GM19463 (cell line): ENCODE results near the gene MYG1.
"Not testable (repeated sequence)": the region's sequence is repeated elsewhere in the genome, so short reads cannot be mapped to it uniquely, and the experiment has no call there.

Source experiments
- ATAC-seq: cut with Tn5 transposase; IDR thresholded peaks from one replicate; pipeline ENCODE4 v1.9.1; 2021; ENCODE audit warnings: mild to moderate bottlenecking, moderate library complexity; ENCODE audit not compliant: unreplicated experiment

Gene MYG1

DNA sequence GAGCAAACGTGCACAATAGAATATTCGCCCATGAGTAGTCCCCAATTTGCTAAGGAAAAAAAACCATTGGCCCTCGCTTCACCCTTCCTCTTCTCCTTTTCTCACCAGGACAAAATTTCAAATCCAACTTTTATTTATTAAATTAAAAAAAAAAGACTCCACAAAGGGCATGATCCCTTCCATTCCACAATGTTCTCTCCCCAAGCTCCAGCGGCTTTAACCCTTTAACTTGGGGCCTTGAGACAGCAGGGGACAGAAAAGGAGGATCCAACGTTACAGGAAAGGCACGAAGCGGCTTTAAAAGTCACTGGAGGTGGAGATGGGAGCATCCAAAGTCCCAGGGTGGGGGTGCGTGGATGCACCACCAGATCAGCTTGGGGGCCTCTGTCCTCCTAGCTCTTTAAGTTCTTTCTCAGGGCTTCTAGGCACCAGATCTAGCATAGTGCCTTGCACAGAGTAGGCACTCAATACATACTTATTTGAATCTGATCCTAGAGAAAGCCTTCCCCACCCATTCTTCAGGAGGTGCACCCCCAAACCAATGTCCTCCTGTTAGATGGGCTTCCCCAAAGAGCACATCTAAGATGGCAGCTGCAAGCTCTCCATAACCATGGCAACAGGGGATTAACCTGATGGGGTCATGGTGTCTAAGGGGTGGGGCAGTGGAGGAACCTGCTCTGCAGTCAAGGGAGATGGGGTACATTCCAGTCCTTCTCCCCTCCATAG lies 27.1 kb downstream of the MYG1 start:
- no peak for ATAC-seq

DNA sequence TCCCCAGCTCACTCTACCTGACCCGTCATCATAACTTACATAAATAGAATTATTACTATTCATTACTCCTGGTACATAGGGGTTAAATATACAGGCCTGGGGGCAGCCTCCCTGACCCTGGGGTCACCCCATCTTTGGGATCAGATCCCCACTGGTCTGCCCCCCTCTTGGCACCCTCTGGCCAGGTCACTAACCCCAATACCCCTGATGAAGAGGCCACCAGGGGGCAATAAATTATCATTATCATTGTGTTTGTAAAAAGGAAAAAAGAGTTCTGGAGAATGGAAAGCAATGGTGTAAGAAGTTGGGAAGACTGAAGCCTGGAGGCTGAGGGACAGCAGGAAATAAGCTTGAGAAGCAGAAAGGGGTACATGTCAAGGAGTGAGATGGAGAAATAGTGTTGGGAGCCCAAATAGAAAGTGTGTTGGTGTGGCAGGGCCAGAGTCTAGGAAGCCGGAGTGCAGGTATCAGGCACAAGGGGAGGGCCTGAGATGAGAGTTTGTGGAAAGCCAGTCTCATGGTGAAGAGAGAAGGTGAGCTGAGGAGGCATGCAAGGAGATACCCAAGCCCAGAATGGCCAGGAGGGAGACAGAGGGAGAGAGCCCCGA lies 28.0 kb downstream of the MYG1 start:
- ATAC-seq, result no peak

DNA sequence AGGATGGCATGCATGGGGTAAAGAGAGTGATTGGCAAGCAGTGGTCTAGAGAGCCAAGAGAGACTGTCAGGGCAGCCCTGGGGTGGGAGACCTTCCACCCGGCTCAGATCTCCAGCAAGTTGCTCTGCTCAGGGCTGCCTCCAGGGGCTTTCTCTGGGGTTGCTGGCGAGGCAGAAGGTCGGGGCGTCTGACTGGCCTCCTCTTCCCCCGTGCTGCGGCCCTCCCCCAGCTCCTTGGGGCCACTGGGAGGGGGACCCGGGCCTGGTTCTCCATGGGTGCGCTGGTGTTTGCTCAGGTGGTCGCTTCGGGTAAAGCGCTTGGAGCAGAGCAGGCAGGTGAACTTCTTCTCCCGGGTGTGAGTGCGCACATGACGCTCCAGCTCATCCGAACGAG lies 28.5 kb downstream of the MYG1 start:
- no peak for ATAC-seq

DNA sequence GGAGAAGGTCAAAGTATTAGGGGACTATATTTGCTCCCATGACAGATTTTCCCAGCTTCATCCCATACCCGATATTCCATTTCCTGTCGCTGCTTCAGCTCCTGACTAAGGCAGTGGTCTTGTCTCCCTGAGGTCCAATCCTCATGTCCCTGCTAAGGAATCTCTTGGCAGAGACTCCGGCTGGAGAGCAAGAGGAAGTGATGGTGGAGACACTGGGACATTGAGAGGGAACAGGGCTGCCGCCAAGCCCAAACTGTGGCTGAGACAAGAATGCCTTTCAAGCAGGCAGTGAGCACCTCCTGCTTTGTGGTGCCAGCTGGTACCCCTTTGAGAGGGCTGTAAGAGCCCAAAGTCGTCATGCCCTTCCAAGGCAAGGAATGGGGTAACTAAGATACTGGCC lies 31.2 kb downstream of the MYG1 start:
- ATAC-seq, result no peak

DNA sequence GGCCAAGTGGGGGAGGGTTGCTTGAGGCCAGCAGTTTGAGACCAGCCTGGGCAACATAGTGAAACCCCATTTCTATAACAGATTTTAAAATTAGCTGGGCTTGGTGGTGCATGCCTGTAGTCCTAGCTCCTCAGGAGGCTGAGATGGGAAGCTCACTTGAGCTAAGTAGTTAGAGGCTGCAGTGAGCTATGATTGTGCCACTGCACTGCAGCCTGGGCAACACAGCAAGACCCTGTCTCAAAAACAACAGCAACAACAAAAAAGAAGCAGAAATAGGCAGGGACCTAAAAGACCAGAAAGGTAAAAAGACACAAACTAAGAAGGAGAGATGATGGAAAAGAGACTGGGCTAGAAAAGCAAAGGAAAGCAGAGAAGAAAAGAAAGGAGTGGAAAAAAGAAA lies 32.8 kb downstream of the MYG1 start:
- not testable (repeated sequence) for ATAC-seq

DNA sequence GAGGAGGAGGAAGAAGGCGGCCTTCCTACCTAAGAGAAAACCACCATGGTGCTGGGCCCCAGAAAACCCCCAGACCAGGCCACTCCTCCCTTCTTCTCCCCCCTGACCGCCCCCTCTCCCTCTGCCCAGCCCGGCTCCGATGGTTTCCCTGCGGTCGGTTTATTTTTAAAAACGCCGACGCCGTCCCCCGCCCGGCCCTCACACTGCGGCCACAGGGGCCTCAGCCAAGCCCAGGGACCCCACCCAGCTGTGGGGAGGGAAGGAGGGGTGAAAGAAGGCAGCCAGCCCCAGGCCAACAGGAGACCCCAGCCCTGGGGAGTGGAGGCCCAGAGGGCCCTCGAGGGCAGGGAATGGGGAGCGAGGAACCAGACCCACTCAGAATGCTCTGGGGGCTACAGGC lies 33.2 kb downstream of the MYG1 start:
- ATAC-seq, result no peak

DNA sequence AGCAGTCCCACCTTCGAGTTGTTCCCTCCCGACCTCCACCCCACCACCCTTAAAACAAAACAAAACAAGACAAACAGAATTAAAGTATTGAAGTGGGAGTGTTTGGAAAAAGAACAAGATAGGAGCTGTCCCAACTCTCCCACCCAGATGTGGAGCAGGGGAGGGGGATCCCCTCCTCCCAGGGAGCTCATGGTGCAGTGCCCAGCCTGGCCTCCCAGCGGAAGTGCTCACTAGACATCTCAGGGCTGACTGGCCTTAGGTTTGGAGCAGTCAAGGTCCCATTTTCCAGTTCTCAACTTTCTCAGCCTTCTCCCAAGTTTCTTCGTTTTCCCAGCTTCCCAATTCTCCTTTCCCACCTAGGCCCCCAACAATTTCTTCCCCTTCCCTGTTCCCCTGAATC lies 33.8 kb downstream of the MYG1 start:
- ATAC-seq, result no peak

DNA sequence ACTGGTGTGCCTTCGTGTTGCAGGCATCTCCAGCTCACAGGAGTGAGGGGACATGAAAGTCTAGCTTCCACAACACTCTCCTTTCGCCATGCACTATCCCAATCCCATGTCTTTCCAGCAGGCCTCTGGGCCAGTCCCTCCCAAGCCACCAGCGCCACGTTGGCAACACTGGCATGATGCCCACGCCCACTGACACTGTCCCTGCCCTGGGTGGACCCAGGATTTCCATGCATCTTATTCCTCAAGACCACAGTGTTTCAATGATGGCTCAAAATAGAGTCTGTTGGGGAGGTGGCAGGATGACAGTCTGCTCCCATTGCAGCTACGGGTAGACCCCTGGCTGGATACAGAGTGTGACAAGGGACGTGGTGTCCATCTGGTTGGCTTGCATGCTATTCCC lies 34.4 kb downstream of the MYG1 start:
- no peak for ATAC-seq

DNA sequence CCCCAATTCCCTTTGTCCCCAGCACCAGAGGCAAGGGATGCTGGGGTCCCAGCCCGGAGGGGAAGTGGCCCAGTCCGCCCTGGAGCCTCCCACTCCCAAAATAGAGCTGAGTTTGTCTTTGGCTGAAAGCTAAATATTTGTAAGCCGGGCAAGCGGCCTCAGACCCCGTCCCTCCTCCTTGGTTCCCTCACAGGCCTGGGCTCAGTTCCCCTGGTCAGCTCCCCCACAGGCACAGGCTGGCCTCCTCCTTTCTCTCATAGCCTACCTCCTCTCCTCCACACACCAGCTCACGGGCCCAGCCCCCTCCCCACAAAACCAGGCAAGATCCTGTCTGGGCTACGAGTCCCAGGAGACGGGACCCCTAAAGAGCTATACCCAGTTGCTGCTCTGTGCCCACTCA lies 35.3 kb downstream of the MYG1 start:
- no peak for ATAC-seq

DNA sequence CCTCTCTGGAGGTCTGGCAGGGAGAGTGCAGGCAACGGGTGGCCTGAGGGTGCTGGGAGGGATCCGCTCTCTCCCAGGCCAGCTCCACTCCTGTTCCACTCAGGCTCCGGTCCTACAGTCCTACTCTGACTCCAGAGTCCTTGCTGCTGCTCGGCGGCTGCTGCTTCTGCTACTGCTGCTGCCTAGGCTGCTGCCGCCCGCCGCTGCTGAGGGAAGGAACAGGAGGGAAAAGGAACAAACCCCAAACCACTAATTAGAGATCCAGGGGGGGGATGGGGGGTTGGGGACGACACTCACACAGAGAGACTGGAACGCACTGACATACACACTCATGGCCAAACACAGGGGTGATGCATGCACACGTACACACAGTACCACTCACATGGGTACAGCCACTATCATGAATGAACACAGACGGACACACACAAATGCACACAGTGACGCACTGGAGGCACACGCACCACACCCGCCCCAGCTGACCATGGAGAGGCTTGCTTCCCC lies 36.7 kb downstream of the MYG1 start, which contains the start of gene SP7:
Gene SP7 (minus strand): TSS at position 174 of the 501 bp plus-strand sequence. CDS start 708 bp downstream, outside the sequence.
- ATAC-seq, result no peak

DNA sequence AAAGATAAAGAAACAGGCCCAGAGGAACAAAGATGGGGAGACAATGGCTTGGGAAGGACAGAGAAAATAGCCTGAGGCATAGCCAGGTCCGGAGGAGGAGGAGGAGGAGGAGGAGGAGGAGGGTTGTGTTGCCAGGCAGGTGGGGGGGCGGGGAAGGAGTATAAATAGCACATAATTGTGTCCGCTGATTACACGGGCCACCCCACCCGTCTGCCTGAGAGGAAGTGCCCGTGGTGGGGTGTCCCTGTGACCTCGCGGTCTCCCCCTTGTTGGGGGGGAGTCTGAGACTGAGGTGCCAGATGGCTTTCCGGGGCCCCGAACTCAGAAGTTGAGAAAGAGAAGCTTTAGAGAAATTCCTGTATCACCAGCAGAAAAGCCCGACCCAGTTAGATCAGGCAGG lies 38.5 kb downstream of the MYG1 start:
- no peak for ATAC-seq

DNA sequence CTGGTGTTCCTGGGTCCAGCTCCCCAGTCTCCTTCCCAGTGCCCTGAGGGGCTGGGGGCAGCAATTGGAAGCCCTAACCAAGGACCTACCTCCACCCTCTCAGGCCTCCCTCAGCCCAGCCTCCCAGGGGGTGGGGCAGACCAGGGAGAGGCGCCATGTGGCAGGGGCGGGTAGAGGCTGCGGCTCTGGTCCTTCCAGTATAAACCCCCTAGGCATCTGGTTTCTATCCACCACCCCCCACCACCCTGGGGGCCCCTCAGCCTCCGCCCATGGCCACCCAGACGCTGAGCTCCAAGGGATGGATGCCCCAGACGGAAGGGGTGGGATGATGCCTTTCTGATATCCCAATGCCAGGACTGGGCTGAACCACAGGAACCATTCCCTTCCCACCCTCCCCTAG lies 39.4 kb downstream of the MYG1 start:
- no peak for ATAC-seq

DNA sequence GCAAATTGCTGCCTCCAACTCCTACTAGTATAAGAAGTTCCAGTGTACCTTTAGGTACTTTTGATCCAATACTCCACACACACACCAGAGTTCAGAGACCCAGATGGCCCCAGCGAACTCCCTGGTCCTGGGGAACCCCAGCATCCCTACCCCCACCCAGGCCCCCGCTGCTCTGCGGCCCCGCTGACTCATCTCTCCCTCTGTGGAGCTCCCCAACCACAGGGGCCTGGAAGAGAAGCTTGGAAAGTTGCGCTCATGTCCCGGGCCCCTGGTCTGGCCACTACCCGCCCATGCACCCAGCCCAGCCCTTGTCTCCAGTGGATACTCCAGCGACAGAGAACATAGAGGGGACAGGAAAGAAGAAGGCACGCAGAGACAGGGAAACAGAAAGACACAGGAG lies 40.9 kb downstream of the MYG1 start:
- ATAC-seq, result no peak

DNA sequence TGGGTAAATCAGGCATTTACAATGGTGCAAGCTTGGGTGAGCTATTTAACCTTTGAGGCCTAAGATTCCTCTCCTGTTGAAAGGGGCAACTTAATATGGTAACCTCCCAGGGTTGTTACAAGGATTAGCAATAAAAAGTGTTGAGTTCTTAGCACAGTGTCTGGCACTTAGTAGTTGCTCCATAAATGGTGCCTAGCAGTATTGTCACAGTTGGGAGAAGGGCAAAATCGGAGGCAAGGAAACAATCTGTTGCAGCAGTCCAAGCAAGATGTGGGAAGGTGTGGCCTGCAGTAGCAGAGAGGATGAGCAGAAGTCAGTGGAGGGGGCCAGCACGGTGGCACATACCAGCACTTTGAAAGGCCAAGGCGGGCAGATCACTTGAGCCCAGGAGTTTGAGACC lies 44.0 kb downstream of the MYG1 start:
- ATAC-seq, result no peak

DNA sequence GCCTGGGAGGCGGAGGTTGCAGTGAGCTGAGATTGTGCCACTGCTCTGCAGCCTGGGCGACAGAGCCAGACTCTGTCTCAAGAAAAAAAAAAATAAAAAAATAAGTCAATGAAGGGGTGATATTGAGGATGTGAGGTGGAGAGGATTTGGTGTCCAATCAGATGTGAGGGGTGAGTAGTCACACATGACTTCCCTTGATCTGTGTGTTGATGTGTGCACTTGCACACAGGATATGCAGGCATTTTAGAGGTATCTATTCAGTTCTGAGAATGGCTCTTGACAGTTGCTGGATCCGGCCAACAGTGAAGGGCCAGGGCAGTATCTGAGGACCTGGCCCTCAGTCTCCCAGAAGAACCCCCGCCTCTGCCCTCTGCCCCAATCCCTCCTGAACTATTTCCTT lies 44.5 kb downstream of the MYG1 start:
- no peak for ATAC-seq

DNA sequence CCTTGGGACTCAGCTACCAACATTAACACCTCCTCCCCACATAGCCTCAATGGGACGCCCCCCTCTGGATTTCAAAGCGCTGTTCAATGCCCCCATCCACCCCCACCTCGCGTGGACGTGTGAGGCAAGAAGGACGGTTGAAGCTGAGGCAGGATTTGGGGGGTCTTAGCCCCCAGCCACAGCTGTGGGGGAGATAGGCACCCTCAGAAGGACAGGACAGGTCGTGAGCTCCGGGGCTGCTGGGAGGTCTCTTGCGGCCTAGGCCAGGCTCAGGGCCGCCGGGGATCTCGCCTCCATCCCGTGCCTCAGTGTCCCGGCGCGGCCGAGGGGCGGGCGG lies 45.0 kb downstream of the MYG1 start:
- no peak for ATAC-seq

DNA sequence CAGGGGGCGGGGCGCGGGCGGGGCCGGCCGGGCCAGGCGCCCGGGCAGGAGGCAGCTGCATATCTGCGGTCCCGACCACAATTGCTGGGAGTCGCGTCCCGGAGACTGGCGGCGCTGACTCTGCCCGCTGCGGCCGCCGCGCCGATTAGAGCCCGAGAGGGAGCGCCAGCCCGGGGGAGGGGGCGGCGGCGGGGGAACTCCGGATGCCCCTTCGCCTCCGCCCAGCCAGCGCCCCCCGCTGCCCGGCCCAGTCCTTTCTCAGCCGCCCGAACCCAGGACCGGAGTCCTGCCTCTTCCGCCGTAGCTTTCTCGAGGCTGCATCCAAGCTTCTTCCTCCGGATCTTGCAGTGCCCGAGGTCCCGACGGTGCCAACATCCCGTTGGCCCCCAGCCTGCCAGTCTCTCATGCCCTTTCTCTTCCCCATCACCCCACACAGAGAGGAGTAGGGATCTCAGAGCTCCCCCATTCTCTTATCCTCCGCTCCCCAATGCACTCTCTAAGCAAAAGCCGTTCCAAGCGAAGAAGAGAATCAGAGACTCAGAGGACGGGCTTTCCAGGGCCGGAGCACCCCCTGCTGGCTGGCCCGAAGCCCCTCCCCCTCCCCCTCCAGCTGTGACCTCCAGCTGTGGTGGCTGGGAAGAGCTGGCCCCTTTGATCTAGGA lies 45.5 kb downstream of the MYG1 start:
- peak; percentile 63 for ATAC-seq

DNA sequence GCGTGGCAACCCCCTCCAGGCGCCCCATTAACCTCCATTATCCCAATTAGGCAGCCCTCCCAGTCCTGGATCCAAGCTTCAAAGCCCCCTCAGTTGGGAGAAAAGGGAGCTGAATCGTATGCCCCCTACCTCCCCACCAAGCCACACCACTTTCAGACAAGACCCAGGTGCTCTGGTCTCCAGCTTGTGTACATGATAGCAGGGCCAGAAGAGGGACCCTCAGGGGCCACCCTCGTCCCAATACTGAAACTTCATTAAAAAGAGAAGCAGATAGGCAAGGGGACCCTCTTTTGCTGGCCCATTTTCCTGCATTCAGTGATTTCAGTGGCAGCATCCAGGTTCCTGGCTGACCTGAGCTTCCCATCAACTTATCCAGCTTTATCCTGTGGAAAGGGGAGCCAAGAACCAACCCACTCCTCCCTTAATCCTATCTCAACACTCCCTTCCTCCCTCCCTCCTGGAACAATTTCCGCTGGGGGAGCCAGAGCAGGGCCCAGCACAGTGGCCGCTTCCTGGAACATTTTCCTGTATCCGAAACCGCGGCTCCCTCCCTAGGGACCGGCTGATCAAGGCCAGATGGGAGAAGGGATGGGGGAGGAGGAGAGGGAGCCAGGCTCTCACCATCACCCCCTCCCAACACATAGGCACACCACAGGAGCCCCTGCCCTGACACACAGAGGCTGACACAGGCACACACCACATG lies 46.1 kb downstream of the MYG1 start:
- ATAC-seq, result no peak

DNA sequence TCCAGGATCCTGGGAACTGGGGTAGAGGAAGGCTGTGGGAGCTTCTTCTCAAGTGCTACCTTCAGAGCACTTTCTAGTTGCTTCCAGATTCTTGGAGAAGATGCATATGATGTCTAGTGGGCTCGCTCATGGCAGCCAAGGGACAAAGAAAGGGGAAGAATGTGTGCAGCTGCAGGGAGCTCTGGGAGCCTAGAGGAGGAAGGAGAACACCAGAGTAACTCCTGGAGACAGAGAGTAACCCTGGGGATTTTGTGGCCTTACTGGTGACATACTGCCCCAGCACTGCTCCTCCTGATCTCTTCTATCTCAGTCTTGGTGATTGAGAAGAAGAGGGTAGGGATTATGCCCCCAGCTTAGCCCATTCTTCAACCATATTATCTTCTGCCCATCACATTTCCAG lies 47.0 kb downstream of the MYG1 start:
- ATAC-seq, result no peak

DNA sequence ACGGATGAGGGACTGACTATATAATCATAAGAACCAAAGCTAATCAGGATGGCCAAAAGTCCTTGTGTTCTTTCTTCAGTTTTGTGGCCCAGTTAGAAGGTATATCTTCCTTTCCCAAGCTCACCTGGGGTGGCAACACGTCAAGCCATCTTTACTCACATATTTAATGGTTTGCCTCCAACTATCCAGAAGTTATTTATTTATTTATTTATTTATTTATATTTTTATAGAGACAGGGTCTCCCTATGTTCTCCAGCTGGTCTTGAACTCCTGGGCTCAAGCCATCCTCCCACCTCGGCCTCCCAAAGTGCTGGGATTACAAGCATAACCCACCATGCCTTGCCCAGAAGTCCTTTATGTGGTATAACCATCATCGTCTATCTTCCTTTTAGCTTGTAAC lies 48.4 kb downstream of the MYG1 start:
- ATAC-seq, result no peak
